ENCODE results near the gene FGD6.

- TF ChIP-seq STAT1 (IDR thresholded peaks at IDR 0.05; ENCODE audit: unreplicated experiment) = no peak
- TF ChIP-seq CTCF (conservative IDR thresholded peaks at IDR 0.05; ENCODE audit: low read depth in 2 of 2) = no peak
- no peak for TF ChIP-seq EZH2 (IDR thresholded peaks at IDR 0.05; ENCODE audit: low read depth, unreplicated experiment)
- no peak for TF ChIP-seq POLR2AphosphoS5 (IDR thresholded peaks at IDR 0.05; ENCODE audit: low read depth)
These were observed 39.1 kb downstream of the FGD6 start for GRCh38 chr12:95178136-95178535.
